Activated T-helper 17 cell treated with anti-CD3 and anti-CD28 coated beads, Interleukin-2, amount 50 U/mL, for 72 hours (primary cell): ENCODE results near the gene C4BPA. TPM values are rescaled to one million over a fixed set of nuclear protein-coding genes. Genes with fewer than 3 reads are reported as not detected.

ENCODE experiments used
- ATAC-seq: fragments of 150-1000 bp; cut with Tn5 transposase; replicated peaks from 2 replicates; pipeline ENCODE4 v1.10.0; 2021; ENCODE audit warnings: mild to moderate bottlenecking, moderate library complexity
- H3K27ac Mint-ChIP-seq: one replicate; pipeline ENCODE4 v1.8.0; 2022; ENCODE audit warnings: mixed read lengths
- H3K27me3 Mint-ChIP-seq: one replicate; pipeline ENCODE4 v1.8.0; 2022; ENCODE audit warnings: mixed read lengths
- H3K36me3 Mint-ChIP-seq: one replicate; pipeline ENCODE4 v1.8.0; 2022; ENCODE audit warnings: low read depth, mild to moderate bottlenecking, mixed read lengths
- H3K4me1 Mint-ChIP-seq: one replicate; pipeline ENCODE4 v1.8.0; 2022; ENCODE audit warnings: mixed read lengths
- H3K4me3 Mint-ChIP-seq: one replicate; pipeline ENCODE4 v1.8.0; 2022; ENCODE audit warnings: mild to moderate bottlenecking, mixed read lengths
- H3K9me3 Mint-ChIP-seq: one replicate; pipeline ENCODE4 v1.8.0; 2022; ENCODE audit warnings: mixed read lengths
- total RNA-seq, 2 donors: library from RNA; stranded (reverse); gene quantifications; one replicate each; pipeline ENCODE4 v1.2.3, GENCODE V29; 2022

The C4BPA gene
- total RNA-seq, 2 donors from 2014 or later: not detected

GRCh38 chr1:207115269-207115668 is 11.2 kb downstream of the C4BPA start:
- no peaks in the 10 kb centered on the region for H3K4me1 Mint-ChIP-seq
- H3K4me3 Mint-ChIP-seq: no peak overlapping the region
- H3K27ac Mint-ChIP-seq: no peak overlapping the region
- ATAC-seq: no peak
- H3K27me3 Mint-ChIP-seq: peaks cover 17% of the 10 kb centered on the region
- H3K36me3 Mint-ChIP-seq: no peaks in the 10 kb centered on the region
- no peaks in the 10 kb centered on the region for H3K9me3 Mint-ChIP-seq

- peaks cover 14% of the 10 kb centered on the region for H3K9me3 Mint-ChIP-seq
- H3K27me3 Mint-ChIP-seq: peaks cover 16% of the 10 kb centered on the region
- no peak overlapping the region for H3K27ac Mint-ChIP-seq
- no peaks in the 10 kb centered on the region for H3K4me1 Mint-ChIP-seq
- H3K4me3 Mint-ChIP-seq: no peak overlapping the region
- H3K36me3 Mint-ChIP-seq: no peaks in the 10 kb centered on the region
- no peak for ATAC-seq
Observed at GRCh38 chr1:207124389-207124788, 20.4 kb downstream of the C4BPA start.

GRCh38 chr1:207128336-207128921 is 24.4 kb downstream of the C4BPA start:
- no peak for ATAC-seq
- Mint-ChIP-seq H3K4me3 (no peak overlapping the region), H3K4me1 (no peaks in the 10 kb centered on the region)

GRCh38 chr1:207129053-207129452 is 25.0 kb downstream of the C4BPA start:
- peaks cover 25% of the 10 kb centered on the region for H3K9me3 Mint-ChIP-seq
- H3K4me1 Mint-ChIP-seq: no peaks in the 10 kb centered on the region
- H3K27me3 Mint-ChIP-seq: peaks cover 5% of the 10 kb centered on the region
- ATAC-seq: no peak
- no peaks in the 10 kb centered on the region for H3K36me3 Mint-ChIP-seq
- no peak overlapping the region for H3K4me3 Mint-ChIP-seq
- no peak overlapping the region for H3K27ac Mint-ChIP-seq

More at GRCh38 chr1:207128336-207128921, 24.4 kb downstream of the C4BPA start:
- Mint-ChIP-seq H3K36me3 (no peaks in the 10 kb centered on the region), H3K9me3 (peaks cover 25% of the 10 kb centered on the region), H3K27me3 (peaks cover 8% of the 10 kb centered on the region), H3K27ac (no peak overlapping the region)

GRCh38 chr1:207130252-207131036 is 26.4 kb downstream of the C4BPA start:
- no peaks in the 10 kb centered on the region for H3K4me1 Mint-ChIP-seq
- H3K27me3 Mint-ChIP-seq: peaks cover 3% of the 10 kb centered on the region
- ATAC-seq: no peak
- no peaks in the 10 kb centered on the region for H3K36me3 Mint-ChIP-seq
- H3K27ac Mint-ChIP-seq: no peak overlapping the region
- H3K9me3 Mint-ChIP-seq: peaks cover 25% of the 10 kb centered on the region
- H3K4me3 Mint-ChIP-seq: no peak overlapping the region

- H3K27me3 Mint-ChIP-seq: no peaks in the 10 kb centered on the region
- H3K27ac Mint-ChIP-seq: no peak overlapping the region
- H3K9me3 Mint-ChIP-seq: peaks cover 25% of the 10 kb centered on the region
- no peak for ATAC-seq
- H3K36me3 Mint-ChIP-seq: no peaks in the 10 kb centered on the region
- H3K4me1 Mint-ChIP-seq: no peaks in the 10 kb centered on the region
- H3K4me3 Mint-ChIP-seq: no peak overlapping the region
Observed at GRCh38 chr1:207131163-207131562, 27.1 kb downstream of the C4BPA start.

- Mint-ChIP-seq H3K4me1 (no peaks in the 10 kb centered on the region), H3K27me3 (peaks cover 5% of the 10 kb centered on the region)
- no peak for ATAC-seq
Observed at GRCh38 chr1:207134581-207134980, 30.5 kb downstream of the C4BPA start.

GRCh38 chr1:207139616-207140015 is 35.6 kb downstream of the C4BPA start:
- H3K27ac Mint-ChIP-seq: no peak overlapping the region
- no peak overlapping the region for H3K4me3 Mint-ChIP-seq
- H3K4me1 Mint-ChIP-seq: no peaks in the 10 kb centered on the region

More at GRCh38 chr1:207134581-207134980, 30.5 kb downstream of the C4BPA start:
- H3K36me3 Mint-ChIP-seq: no peaks in the 10 kb centered on the region
- H3K9me3 Mint-ChIP-seq: peaks cover 9% of the 10 kb centered on the region
- no peak overlapping the region for H3K27ac Mint-ChIP-seq
- H3K4me3 Mint-ChIP-seq: no peak overlapping the region

GRCh38 chr1:207140536-207140935 is 36.5 kb downstream of the C4BPA start:
- Mint-ChIP-seq H3K36me3 (no peaks in the 10 kb centered on the region), H3K4me3 (no peak overlapping the region), H3K4me1 (no peaks in the 10 kb centered on the region), H3K9me3 (no peaks in the 10 kb centered on the region), H3K27me3 (peaks cover 8% of the 10 kb centered on the region), H3K27ac (no peak overlapping the region)
- ATAC-seq: peak; percentile 38

More at GRCh38 chr1:207139616-207140015, 35.6 kb downstream of the C4BPA start:
- H3K9me3 Mint-ChIP-seq: no peaks in the 10 kb centered on the region
- no peaks in the 10 kb centered on the region for H3K36me3 Mint-ChIP-seq
- no peak for ATAC-seq
- H3K27me3 Mint-ChIP-seq: peaks cover 5% of the 10 kb centered on the region

GRCh38 chr1:207145401-207146058 is 41.5 kb downstream of the C4BPA start:
- Mint-ChIP-seq H3K4me3 (no peak overlapping the region), H3K36me3 (no peaks in the 10 kb centered on the region), H3K27ac (no peak overlapping the region), H3K4me1 (no peaks in the 10 kb centered on the region), H3K9me3 (no peaks in the 10 kb centered on the region), H3K27me3 (peaks cover 3% of the 10 kb centered on the region)
- ATAC-seq: no peak

GRCh38 chr1:207151920-207152319 is 47.9 kb downstream of the C4BPA start:
- Mint-ChIP-seq H3K4me1 (no peaks in the 10 kb centered on the region), H3K27ac (no peak overlapping the region), H3K27me3 (peaks cover 4% of the 10 kb centered on the region), H3K4me3 (no peak overlapping the region), H3K9me3 (peaks cover 5% of the 10 kb centered on the region), H3K36me3 (no peaks in the 10 kb centered on the region)
- ATAC-seq: no peak

- Mint-ChIP-seq H3K4me3 (no peak overlapping the region), H3K4me1 (no peaks in the 10 kb centered on the region), H3K27me3 (peaks cover 7% of the 10 kb centered on the region), H3K36me3 (no peaks in the 10 kb centered on the region), H3K9me3 (peaks cover 5% of the 10 kb centered on the region), H3K27ac (no peak overlapping the region)
- ATAC-seq: no peak
Observed at GRCh38 chr1:207152792-207153468, 48.9 kb downstream of the C4BPA start.

- no peaks in the 10 kb centered on the region for H3K36me3 Mint-ChIP-seq
- no peak overlapping the region for H3K4me3 Mint-ChIP-seq
- H3K4me1 Mint-ChIP-seq: no peaks in the 10 kb centered on the region
- peaks cover 5% of the 10 kb centered on the region for H3K9me3 Mint-ChIP-seq
- no peak for ATAC-seq
- peaks cover 7% of the 10 kb centered on the region for H3K27me3 Mint-ChIP-seq
- no peak overlapping the region for H3K27ac Mint-ChIP-seq
Observed at GRCh38 chr1:207155028-207155427, 51.0 kb downstream of the C4BPA start.

- no peaks in the 10 kb centered on the region for H3K4me1 Mint-ChIP-seq
- H3K4me3 Mint-ChIP-seq: no peak overlapping the region
- no peak overlapping the region for H3K27ac Mint-ChIP-seq
- H3K27me3 Mint-ChIP-seq: peaks cover 7% of the 10 kb centered on the region
- peaks cover 5% of the 10 kb centered on the region for H3K9me3 Mint-ChIP-seq
- ATAC-seq: no peak
- no peaks in the 10 kb centered on the region for H3K36me3 Mint-ChIP-seq
Observed at GRCh38 chr1:207156095-207156494, 52.1 kb downstream of the C4BPA start.
